ENCODE measurements around the gene SNN. TPM values are rescaled to one million over a fixed set of nuclear protein-coding genes. Genes with fewer than 3 reads are reported as not detected.

The SNN gene
- total RNA-seq, 1 experiment from 2014 or later = 26.0 TPM

DNA sequence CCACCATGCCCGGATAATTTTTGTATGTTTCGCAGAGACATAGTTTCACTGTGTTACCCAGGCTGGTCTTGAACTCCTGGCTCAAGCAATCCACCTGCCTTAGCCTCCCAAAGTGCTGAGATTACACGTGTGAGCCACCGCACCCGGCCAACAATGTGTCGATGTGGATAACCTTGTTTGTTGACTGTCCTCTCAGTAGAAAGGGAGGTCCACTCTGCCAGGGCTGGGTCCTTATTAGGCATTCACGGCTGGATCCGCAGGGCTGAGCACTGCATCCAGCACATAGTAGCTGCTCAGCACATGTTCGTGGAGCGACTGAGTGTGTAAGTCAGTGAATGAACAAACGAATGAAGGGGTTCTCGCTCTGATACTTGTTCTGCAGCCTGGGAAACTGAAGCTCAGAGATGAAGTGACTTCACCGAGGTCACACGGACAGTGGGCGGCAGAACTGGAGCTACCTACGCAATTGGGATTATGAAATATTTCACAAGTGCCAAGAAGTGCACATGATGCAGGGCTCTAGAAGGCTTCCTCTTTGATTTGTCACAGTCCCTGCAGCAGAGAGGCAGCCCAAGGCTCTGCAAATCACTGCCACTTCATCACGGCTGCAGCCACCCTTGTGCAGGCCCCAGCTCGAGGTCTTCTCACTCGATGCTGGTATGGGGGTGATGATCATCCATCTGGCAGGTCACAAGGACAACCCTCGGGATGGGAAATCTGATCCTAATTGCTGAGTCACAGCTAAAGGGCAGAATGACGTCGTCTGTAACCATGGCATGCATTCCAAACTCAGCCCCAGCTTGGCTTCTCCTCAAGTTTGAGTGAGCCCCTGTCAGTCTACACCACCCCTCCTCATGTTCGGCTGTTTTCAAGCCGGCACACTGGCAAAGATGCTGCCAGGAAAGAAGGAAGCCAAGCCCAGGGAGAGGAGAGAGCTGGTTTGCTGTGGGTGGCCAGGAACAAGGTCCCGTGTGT, 28.0 kb upstream of the SNN start:
- TSS peak; percentile 82 for BruUV-seq (replicated peaks)
- intact Hi-C loops (cut with micrococcal nuclease; ENCODE audit: unreplicated experiment) = loop anchor here (1.0 to 2.0 kb wide), 4 partner anchors 25 to 243 kb away; no protein-coding TSS in a partner anchor

DNA sequence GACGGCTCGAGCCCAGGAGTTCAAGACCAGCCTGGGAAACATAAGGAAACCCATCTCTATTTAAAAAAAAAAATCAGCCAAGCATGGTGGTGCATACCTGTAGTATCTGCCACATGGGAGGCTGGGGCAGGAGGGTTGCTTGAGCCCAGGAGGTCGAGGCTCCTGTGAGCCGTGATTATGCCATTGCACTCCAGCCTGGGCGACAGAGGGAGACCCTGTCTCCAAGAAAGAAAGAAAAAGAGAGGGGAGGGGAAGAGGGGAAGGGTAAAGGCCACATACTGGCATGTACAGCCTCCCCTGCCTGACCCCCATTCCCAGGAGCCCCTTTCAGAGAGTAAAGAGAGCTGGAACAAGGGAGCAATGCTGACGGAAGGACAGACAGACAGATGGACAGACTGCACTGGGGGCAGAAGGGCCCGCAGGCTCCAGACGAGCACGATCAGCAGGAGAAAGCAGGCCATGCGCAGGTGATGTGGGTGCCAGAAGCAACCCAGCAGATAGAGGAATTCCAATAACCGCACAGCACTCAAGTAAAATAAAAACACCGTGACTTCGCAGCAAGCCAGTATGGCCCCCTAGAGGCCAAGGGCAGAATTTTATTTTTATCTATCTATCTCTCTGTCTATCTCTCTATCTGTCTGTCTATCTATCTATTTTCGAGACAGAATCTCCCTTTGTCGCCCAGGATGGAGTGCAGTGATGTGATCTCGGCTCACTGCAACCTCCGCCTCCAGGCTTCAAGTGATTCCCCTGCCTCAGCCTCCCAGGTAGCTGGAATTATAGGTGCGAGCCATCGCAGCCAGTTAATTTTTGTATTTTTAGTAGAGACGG, 27.1 kb upstream of the SNN start:
- intact Hi-C loops (cut with micrococcal nuclease; ENCODE audit: unreplicated experiment) = loop anchor here (1.0 to 2.0 kb wide), 5 partner anchors 26 to 244 kb away; no protein-coding TSS in a partner anchor
- Mint-ChIP-seq H3K4me1 (ENCODE audit: low read depth, unreplicated experiment) (peaks cover 51% of the 10 kb centered on the region), H3K27ac (ENCODE audit: unreplicated experiment) (peak overlapping the region; percentile 99), H3K4me3 (ENCODE audit: low read depth, unreplicated experiment) (peak overlapping the region; percentile 44), H3K9me3 (ENCODE audit: low read depth, unreplicated experiment) (no peaks in the 10 kb centered on the region), H3K36me3 (ENCODE audit: insufficient read depth, unreplicated experiment) (peaks cover 24% of the 10 kb centered on the region), H3K27me3 (ENCODE audit: unreplicated experiment) (no peaks in the 10 kb centered on the region)
- TSS peak; percentile 78 for BruUV-seq (replicated peaks)
- peak; percentile 67 for DNase-seq
- TF ChIP-seq, protein P1, sequence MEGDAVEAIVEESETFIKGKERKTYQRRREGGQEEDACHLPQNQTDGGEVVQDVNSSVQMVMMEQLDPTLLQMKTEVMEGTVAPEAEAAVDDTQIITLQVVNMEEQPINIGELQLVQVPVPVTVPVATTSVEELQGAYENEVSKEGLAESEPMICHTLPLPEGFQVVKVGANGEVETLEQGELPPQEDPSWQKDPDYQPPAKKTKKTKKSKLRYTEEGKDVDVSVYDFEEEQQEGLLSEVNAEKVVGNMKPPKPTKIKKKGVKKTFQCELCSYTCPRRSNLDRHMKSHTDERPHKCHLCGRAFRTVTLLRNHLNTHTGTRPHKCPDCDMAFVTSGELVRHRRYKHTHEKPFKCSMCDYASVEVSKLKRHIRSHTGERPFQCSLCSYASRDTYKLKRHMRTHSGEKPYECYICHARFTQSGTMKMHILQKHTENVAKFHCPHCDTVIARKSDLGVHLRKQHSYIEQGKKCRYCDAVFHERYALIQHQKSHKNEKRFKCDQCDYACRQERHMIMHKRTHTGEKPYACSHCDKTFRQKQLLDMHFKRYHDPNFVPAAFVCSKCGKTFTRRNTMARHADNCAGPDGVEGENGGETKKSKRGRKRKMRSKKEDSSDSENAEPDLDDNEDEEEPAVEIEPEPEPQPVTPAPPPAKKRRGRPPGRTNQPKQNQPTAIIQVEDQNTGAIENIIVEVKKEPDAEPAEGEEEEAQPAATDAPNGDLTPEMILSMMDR (IDR thresholded peaks at IDR 0.05; ENCODE audit: unreplicated experiment) = peak; percentile 90
- CTCF ChIA-PET = interaction anchor here (0.6 to 2.5 kb wide), 14 partner anchors 10 to 268 kb away, joined by 3 to 20 read pairs (median 8); partner anchors contain the start of gene LITAF

More for the DNA sequence above, 28.0 kb upstream of the SNN start:
- peak overlapping the region; percentile 99 for H3K27ac Mint-ChIP-seq (ENCODE audit: unreplicated experiment)
- TF ChIP-seq, protein P1 (IDR thresholded peaks at IDR 0.05; ENCODE audit: unreplicated experiment) = no peak
- H3K4me1 Mint-ChIP-seq (ENCODE audit: low read depth, unreplicated experiment) = peaks cover 57% of the 10 kb centered on the region
- H3K36me3 Mint-ChIP-seq (ENCODE audit: insufficient read depth, unreplicated experiment) = peaks cover 24% of the 10 kb centered on the region
- peak; percentile 87 for DNase-seq
- no peaks in the 10 kb centered on the region for H3K9me3 Mint-ChIP-seq (ENCODE audit: low read depth, unreplicated experiment)
- CTCF ChIA-PET = interaction anchor here (0.6 to 2.5 kb wide), 21 partner anchors 9 to 267 kb away, joined by 3 to 20 read pairs (median 6); partner anchors contain the start of gene LITAF
- H3K27me3 Mint-ChIP-seq (ENCODE audit: unreplicated experiment) = no peaks in the 10 kb centered on the region
- peak overlapping the region; percentile 44 for H3K4me3 Mint-ChIP-seq (ENCODE audit: low read depth, unreplicated experiment)

DNA sequence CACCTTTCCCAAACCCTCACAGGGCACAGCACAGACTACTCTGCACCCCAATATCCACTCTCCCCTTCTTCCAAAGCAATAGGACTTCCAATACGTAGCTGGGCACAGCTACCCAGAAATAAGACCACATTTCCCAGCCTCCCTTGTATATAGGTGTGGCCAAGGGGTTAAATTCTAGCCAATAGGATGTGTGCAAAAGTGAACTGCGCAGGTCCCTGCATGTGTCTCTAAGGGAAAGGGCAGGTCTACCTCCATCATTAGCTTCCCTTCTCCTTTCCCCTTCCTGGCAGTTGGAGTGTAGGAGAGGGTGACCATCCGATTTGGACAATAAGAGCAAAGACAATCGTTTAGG, 25.5 kb upstream of the SNN start:
- H3K9me3 Mint-ChIP-seq (ENCODE audit: low read depth, unreplicated experiment) = no peaks in the 10 kb centered on the region
- H3K4me3 Mint-ChIP-seq (ENCODE audit: low read depth, unreplicated experiment) = no peak overlapping the region
- H3K4me1 Mint-ChIP-seq (ENCODE audit: low read depth, unreplicated experiment) = peaks cover 37% of the 10 kb centered on the region
- intact Hi-C loops (cut with micrococcal nuclease; ENCODE audit: unreplicated experiment) = no loop called here
- TF ChIP-seq, protein P1 (IDR thresholded peaks at IDR 0.05; ENCODE audit: unreplicated experiment) = no peak
- DNase-seq = no peak
- H3K27ac Mint-ChIP-seq (ENCODE audit: unreplicated experiment) = peak overlapping the region; percentile 40
- peaks cover 24% of the 10 kb centered on the region for H3K36me3 Mint-ChIP-seq (ENCODE audit: insufficient read depth, unreplicated experiment)
- no peaks in the 10 kb centered on the region for H3K27me3 Mint-ChIP-seq (ENCODE audit: unreplicated experiment)
- CTCF ChIA-PET = interaction anchor here (0.6 to 2.1 kb wide), 4 partner anchors 8 to 111 kb away, joined by 3 to 12 read pairs (median 6); no protein-coding TSS in a partner anchor
- no TSS peak for BruUV-seq (replicated peaks)

DNA sequence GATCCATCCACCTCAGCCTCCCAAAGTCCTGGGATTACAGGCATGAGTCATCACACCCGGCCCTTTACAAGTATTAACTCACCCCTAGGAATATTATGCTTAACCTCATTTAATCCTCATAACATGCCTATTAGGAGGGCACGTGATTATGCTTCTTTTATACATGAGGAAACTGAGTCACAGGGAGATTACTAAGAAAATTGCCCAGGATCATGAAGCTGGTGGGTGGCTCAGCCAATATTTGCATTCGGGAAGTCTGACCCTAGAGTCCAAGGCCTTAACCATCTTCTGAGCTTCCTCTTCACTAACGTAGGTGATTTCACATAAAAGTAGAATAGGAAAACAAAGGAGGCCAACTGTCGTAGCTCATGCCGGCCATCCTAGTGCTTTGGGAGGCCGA, 19.0 kb upstream of the SNN start:
- intact Hi-C loops (cut with micrococcal nuclease; ENCODE audit: unreplicated experiment) = no loop called here
- no peak overlapping the region for H3K27ac Mint-ChIP-seq (ENCODE audit: unreplicated experiment)
- peaks cover 11% of the 10 kb centered on the region for H3K36me3 Mint-ChIP-seq (ENCODE audit: insufficient read depth, unreplicated experiment)
- no peak overlapping the region for H3K4me3 Mint-ChIP-seq (ENCODE audit: low read depth, unreplicated experiment)
- no peaks in the 10 kb centered on the region for H3K27me3 Mint-ChIP-seq (ENCODE audit: unreplicated experiment)
- no peak for DNase-seq
- no peaks in the 10 kb centered on the region for H3K9me3 Mint-ChIP-seq (ENCODE audit: low read depth, unreplicated experiment)
- CTCF ChIA-PET = interaction anchor here (0.9 kb wide), 1 partner anchor 16 kb away, joined by 3 read pairs; no protein-coding TSS in a partner anchor
- TF ChIP-seq, protein P1 (IDR thresholded peaks at IDR 0.05; ENCODE audit: unreplicated experiment) = no peak
- BruUV-seq (replicated peaks) = no TSS peak
- H3K4me1 Mint-ChIP-seq (ENCODE audit: low read depth, unreplicated experiment) = peaks cover 14% of the 10 kb centered on the region

Data from Calu3 (cell line).